ENCODE measurements around the gene ORAI3. TPM values are rescaled to one million over a fixed set of nuclear protein-coding genes. Genes with fewer than 3 reads are reported as not detected.

ORAI3 gene
- total and polyA plus RNA-seq, 2 of the 13 experiments (the other 11 are each of a cell fraction or from before 2014, with no cell fraction given), result 11.4 to 32.0 TPM

- TF ChIP-seq STAT6 (CRISPR knock-in tag; IDR thresholded peaks at IDR 0.05; ENCODE audit: borderline replicate concordance), result 0 out of 2 replicates have a peak, but pooled peaks have one; percentile 39
- TF ChIP-seq ZNF878 (CRISPR knock-in tag; IDR thresholded peaks at IDR 0.05), result no peak
- TF ChIP-seq ZNF567 (CRISPR knock-in tag; IDR thresholded peaks at IDR 0.05; ENCODE audit: borderline replicate concordance), result peak; percentile 26; the same call in 1 of the 2 replicates
- no peak; the same call in 1 of the 2 replicates for TF ChIP-seq ZBED4 (CRISPR knock-in tag; IDR thresholded peaks at IDR 0.05; ENCODE audit: borderline replicate concordance)
- TF ChIP-seq SP4 (CRISPR knock-in tag; IDR thresholded peaks at IDR 0.05), result no peak
- TF ChIP-seq FOXK2 (IDR thresholded peaks at IDR 0.05), result no peak
- no peak for TF ChIP-seq ZNF570 (CRISPR knock-in tag; IDR thresholded peaks at IDR 0.05; ENCODE audit: borderline replicate concordance)
- TF ChIP-seq ETV6 (CRISPR knock-in tag; conservative IDR thresholded peaks at IDR 0.05), result no peak
- no peak for TF ChIP-seq RBM39 (IDR thresholded peaks at IDR 0.05; ENCODE audit: low read depth, low read length, poor library complexity, severe bottlenecking)
- TF ChIP-seq DDIT3 (CRISPR knock-in tag; IDR thresholded peaks at IDR 0.05), result no peak
- peak; percentile 72 for TF ChIP-seq AGO1 (IDR thresholded peaks at IDR 0.05; ENCODE audit: low read depth, low read length, poor library complexity, severe bottlenecking)
- peak; percentile 32; the same call in 1 of the 2 replicates for TF ChIP-seq RARA (CRISPR knock-in tag; IDR thresholded peaks at IDR 0.05)
- no peak for TF ChIP-seq ZUFSP (CRISPR knock-in tag; IDR thresholded peaks at IDR 0.05; ENCODE audit: borderline replicate concordance)
- 0 out of 2 replicates have a peak, but pooled peaks have one; percentile 41 for TF ChIP-seq EED (CRISPR knock-in tag; IDR thresholded peaks at IDR 0.05)
- TF ChIP-seq REST (IDR thresholded peaks at IDR 0.05; ENCODE audit: borderline replicate concordance in 1 of 2, low read depth in 1 of 2, low read length in 2 of 2), result no peak
These were observed 8.0 kb downstream of the ORAI3 start (continued) for GRCh38 chr16:30956601-30957455.
